Caki2 (cell line): ENCODE measurements around the gene PDE1C. TPM values are rescaled to one million over a fixed set of nuclear protein-coding genes. Genes with fewer than 3 reads are reported as not detected.

Experiments used
- DNase-seq: peaks from one replicate; pipeline ENCODE4 v3.0.0-alpha.2; 2015; ENCODE audit warnings: low read depth
- in situ Hi-C: cut with HindIII; loops from 2 replicates; pipeline ENCODE4 v1.10.0; 2016; ENCODE audit warnings: low sequenced_read_pairs, low pct_unique_long_range_greater_than_20kb, mixed read lengths
- total RNA-seq: library from RNA; depleted of rRNA; stranded (reverse); fragments of >200 nt; shearing (Covaris generic); gene quantifications from 2 replicates; pipeline ENCODE4 v1.2.3, GENCODE V29; 2014; ENCODE audit warnings: low replicate concordance

Gene PDE1C
- total RNA-seq, 1 experiment from 2014 or later, result 0.17 TPM

DNA sequence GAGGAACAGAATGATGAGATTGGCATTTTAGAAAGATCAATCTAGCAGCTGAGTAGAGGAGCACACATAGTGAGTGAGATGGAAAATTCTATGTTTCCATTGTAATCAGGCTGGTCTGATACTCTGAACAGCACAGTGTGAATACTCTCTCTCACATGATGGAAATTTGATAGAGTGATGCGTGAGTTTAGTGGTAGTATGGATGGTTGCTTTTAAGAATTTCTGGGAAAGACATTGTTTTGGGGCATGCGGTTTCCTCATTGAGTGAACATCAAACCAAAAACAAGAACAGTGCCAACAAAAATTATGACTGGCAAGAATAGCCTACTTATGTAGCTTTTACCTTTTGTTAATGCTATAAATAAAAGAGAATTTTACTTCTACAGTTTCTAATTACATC, 183.2 kb downstream of the PDE1C start:
- in situ Hi-C loops, result no loop called here
- DNase-seq, result no peak

DNA sequence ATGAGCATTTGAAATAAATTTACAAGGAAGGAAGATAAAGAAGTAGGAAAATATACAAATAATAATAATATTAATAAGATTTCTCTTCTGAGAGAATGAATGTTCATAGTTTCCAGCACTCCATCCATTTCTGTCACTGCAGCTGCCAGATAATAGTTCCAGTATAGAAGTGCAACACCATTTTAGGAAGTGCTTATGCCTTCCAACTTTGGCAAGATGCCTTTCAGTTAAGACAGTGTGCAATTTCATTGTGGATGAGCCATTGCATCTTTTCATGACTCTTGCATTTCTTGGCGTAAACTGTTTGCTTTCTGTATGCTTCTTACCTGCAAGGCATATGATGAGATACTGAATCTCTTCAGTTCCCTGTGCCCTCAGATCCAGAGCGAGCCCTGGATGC, 185.0 kb downstream of the PDE1C start:
- in situ Hi-C loops, result no loop called here
- DNase-seq, result no peak

GRCh38 chr7:31883761-31884164, 186.4 kb downstream of the PDE1C start:
- no peak for DNase-seq

GRCh38 chr7:31882187-31882586, 188.0 kb downstream of the PDE1C start:
- no peak for DNase-seq
- in situ Hi-C loops, result no loop called here

More at GRCh38 chr7:31883761-31884164, 186.4 kb downstream of the PDE1C start:
- in situ Hi-C loops, result no loop called here

DNA sequence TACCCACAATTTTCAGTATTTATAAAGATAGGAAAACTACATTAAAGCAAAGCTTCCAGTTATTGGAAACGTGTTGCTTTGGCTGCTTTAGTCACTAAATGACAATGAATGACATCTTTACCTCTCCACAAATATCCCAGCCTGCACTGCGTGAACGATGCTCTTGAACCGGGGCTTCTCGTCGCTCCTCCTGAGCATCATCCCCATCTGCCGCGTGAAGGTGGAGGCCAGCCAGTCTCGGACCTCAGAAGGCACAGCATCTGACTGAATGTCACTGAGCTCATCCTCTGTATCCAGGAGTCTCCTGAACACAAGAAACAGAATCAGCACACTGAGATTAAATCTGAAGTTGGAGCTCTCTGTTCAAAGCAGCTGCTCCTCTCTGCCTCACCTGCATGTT, 191.3 kb downstream of the PDE1C start:
- no peak for DNase-seq
- in situ Hi-C loops, result no loop called here

- no peak for DNase-seq
- in situ Hi-C loops, result no loop called here
These were observed 194.8 kb downstream of the PDE1C start for GRCh38 chr7:31875424-31875823.

DNA sequence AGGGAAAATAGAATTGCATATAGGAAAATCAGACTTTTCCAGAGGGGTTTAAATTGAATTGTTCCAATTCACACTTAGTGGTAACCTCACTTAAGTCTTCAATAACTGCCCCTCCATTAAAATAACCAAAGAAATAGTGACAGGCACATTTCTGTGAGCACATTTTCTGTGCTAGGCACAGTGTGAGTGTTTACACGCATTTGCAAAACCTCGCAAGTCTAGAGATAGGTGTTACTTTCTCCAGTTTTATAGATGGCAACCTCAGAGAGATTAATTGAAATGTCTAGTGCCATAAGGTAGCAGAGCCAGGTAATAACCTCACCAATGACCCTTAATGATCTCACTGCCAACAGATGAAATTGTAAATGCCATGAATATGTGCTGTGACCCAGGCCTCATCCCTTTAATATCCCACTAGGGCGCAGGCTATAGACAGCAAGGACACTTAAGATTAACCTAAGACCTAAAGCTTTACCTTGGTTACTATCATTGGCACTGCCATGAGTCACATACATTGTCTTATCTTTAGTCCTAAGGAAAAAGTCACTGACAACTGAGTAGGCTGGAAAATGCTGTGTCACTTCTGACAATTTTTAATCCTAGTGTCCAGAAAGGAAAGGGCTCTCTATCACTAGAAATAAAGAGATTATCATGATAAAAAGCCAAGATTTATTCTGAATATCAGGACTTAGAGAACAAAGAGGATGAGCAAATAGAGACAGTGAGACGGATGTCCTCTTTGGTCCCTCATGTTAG, 195.4 kb downstream of the PDE1C start:
- in situ Hi-C loops, result no loop called here
- DNase-seq, result peak; percentile 12

GRCh38 chr7:31873816-31874597, 196.2 kb downstream of the PDE1C start:
- no peak for DNase-seq
- in situ Hi-C loops, result no loop called here

DNA sequence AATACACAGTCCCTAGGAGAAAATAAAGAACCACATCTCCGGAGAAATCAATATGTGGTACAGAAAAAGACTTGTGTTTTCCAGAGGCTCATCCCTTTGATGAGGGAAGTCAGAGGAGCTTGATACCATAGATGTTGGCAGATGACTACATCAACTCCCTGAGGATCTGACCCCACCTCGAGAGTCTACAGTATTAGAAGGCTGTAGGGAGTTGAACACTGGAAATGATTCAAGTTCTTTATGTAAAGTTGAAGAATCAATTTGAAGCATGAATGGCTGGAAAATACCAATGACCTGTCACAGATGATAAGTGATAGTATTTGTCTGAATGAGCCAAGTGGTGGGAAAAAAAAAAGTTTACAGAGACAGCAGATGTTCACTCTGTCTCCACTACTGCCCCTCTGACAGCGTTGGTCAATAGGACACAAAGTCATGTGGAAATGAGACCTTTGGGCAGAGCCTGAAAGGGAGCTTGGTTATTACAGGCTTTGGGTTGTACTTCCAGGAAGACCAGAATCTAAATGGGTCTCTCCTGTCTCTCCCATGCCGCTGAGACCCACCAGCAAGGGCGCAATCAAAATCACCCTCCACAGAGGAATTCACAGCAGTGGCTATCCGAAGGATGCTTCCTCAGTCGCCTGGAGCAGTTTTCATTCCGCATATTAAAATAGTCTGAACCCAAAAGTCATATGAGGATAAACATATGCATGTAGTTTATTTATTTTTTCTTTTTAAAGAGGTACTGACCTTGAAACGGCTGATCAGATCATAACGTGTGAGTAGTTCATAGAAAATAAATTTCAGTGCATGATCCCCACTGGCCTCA, 197.4 kb downstream of the PDE1C start:
- in situ Hi-C loops, result no loop called here
- DNase-seq, result no peak

- no peak for DNase-seq
- in situ Hi-C loops, result no loop called here
These were observed 205.6 kb downstream of the PDE1C start for GRCh38 chr7:31864646-31865045.

GRCh38 chr7:31860925-31861324, 209.3 kb downstream of the PDE1C start:
- no peak for DNase-seq

GRCh38 chr7:31858055-31858454, 212.2 kb downstream of the PDE1C start:
- in situ Hi-C loops, result no loop called here
- DNase-seq, result no peak

More at GRCh38 chr7:31860925-31861324, 209.3 kb downstream of the PDE1C start:
- in situ Hi-C loops, result no loop called here

DNA sequence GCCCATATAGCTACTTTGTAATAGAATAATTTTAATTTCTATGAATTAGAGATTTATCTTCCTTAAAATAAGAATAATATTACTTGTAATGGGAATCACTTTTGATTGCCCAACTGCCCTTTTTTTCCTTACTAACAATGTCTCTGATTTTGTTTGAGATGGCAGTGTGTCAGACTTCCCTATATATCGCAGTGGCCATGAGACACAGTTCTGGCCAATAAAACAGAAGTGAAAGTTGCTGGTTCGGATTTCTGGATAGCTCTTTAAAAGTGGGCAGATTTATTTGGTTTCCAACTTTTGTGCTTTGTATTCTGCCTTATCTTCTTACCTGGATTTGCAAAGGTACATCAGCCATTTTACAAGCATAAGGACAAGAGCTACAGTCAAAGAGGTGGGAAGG, 213.0 kb downstream of the PDE1C start:
- DNase-seq, result no peak
- in situ Hi-C loops, result no loop called here

- in situ Hi-C loops, result no loop called here
- DNase-seq, result no peak
These were observed 213.9 kb downstream of the PDE1C start for GRCh38 chr7:31856337-31856736.

DNA sequence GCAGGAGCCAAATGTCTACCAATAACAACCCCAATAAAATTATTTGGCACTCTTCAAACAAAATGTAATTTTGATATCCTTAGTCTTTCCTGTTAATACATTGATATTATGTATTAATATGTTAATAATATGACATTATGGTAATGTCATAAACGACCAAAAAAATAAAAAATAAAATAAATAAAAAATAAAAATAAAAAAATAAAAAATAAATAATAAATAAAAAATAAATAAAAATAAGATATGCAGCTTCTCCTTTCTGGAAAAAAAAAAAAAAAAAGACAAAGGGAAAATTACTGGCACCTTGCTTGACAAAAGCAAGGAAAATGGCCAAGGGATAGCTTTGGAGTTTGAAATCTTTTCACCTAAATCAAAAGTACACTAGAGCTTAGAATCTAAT, 214.7 kb downstream of the PDE1C start:
- in situ Hi-C loops, result no loop called here
- DNase-seq, result no peak

- in situ Hi-C loops, result no loop called here
- DNase-seq, result no peak
These were observed 216.8 kb downstream of the PDE1C start for GRCh38 chr7:31853380-31853779.

- in situ Hi-C loops, result no loop called here
- no peak for DNase-seq
These were observed 217.7 kb downstream of the PDE1C start for GRCh38 chr7:31852462-31852861.

DNA sequence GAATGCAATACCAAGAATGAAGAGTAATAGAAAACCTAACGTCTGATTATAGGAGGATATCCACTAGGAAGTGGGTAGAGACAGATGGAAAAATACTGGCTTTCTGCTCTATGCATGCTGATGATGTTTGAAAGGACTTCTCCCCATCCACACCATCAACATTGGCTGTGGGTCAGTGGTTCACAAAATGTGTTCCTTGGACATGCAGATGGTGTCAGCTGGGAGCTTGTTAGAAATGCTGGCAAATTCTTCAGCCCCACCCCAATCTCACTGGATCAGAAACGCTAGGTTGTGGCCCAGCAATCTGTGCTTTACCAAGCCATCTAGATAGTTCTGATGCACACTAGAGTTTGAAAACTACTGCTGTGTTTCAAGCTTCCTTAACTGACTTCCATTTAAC, 219.1 kb downstream of the PDE1C start:
- in situ Hi-C loops, result no loop called here
- DNase-seq, result no peak

DNA sequence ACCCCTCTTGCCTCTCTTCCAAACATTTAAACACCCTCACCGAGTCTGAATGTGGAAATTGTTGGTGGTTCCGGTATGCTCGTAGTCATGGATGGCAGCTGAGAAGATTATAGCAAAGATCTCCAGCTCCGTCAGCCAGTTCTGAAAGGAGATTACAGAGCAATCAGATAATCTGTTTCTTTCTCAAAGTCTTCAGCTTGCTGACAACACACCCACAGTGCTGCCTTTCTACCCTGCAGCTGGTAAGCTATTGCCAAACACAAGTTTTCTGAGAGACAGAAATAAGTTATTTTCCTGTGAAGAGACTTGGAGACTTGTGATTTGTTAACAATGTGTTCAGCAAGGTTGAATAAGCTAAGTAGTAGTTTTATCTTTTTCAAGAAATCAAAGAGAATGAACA, 219.6 kb downstream of the PDE1C start:
- in situ Hi-C loops, result no loop called here
- DNase-seq, result no peak
